HG02970 (cell line): Measurements from ENCODE around the gene NPFFR1.
"Not testable (repeated sequence)": the region's sequence is repeated elsewhere in the genome, so short reads cannot be mapped to it uniquely, and the experiment has no call there.

Source experiments
- ATAC-seq: cut with Tn5 transposase; IDR thresholded peaks from one replicate; pipeline ENCODE4 v1.9.1; 2021; ENCODE audit warnings: mild to moderate bottlenecking, moderate library complexity, moderate number of reproducible peaks; ENCODE audit not compliant: unreplicated experiment, low FRiP score

The NPFFR1 gene

DNA sequence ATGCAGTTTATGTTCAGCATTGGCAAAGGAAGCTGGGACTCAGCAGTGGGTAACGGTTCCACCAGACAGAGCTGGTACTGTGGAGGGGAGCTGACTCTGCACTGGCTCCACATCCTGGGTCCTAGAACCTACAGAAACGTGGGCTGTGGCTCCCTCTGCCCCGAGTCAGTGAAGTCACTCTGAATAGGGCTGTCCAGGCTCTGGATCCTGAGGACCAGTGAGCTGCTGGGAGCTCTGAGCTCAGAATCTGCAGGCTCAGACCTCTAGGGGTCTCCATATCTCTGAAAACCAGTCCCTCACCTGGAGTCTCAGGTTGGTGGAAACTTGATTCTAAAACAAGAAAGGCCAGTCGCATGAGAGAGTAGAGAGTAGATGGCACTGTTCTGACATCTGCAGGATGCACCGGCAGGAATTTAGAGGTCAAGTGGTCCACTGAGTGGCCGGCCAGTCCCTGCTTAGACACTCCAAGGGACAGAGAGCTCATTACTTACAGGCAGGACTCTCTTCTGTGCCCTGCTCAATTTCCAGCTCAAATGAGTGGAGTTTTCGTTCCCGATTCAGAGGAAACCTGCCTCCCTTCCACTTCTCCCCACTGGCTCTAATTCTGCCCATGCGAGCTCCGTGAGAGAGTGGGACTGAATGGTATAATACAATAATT is 18.6 kb downstream of the NPFFR1 start:
- ATAC-seq: no peak

DNA sequence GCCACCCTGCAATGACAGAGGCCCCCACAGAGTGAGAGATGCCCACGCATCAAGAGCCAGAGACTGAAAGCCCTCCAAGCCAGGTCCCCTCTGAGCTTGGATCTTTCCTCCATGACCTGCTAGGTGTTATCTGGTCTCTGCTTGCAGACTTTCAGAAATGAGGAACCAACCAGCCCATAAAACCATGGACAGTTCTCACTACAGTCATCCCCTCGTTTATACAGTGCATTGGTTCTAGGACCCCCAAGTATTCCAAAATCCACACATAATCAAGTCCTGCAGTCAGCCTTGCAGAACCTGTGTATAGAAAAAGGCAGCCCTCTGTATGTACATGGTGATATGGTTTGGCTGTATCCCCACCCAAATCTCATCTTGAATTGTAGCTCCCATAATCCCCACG is 23.1 kb downstream of the NPFFR1 start:
- no peak for ATAC-seq

DNA sequence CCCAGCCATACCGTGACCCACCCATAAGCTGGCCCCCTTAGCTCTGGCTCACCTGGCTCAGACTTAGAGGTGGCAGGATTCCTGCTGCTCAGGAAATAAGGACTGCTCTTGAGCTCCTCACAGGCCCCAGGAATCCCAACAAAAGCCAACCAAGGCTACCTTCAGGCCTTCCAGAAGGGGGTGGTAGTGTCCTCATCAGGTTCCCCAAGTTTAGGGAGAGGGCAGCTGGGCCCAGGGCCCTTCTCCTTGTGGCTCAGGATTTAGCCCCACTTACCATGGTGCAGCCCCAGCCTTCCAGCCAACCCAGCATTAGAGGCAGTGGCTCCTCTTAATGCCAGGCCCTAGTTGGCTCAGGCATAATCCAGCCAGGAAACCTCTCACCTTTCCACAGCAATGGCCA is 23.5 kb downstream of the NPFFR1 start:
- no peak for ATAC-seq

DNA sequence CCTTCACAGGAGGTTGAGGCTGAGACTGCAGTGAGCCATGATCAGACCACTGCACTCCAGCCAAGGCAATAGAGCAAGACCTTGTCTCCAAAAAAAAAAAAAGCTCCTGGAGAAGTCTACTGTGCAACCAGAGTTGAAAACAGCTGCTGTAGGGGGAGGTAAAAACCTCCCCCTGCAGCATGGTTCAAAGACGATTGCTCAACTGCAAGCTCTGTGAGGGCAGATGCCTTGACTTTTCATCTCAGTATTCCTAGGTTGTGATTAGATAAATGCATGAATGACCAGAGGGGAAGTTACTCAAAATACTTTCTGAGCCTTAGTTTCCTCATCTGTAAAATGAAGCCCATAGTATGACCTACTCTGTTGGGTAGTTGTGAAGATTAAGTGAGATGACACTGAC is 25.6 kb downstream of the NPFFR1 start:
- ATAC-seq: no peak

DNA sequence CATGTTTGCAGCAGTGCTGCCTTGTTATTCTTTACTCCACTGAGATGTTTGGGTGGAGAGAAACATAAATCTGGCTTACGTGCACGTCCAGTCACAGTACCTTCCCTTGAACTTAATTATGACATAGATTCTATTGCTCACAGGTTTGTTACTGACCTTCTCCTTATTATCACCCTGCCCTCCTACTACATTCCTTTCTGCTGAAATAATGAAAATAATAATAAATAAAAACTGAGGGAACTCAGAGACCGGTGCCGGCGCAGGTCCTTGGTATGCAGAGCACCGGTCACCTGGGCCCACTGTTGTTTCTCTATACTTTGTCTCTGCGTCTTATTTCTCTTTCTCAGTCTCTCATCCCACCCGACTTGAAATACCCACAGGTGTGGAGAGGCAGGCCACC is 26.0 kb downstream of the NPFFR1 start:
- ATAC-seq: not testable (repeated sequence)

DNA sequence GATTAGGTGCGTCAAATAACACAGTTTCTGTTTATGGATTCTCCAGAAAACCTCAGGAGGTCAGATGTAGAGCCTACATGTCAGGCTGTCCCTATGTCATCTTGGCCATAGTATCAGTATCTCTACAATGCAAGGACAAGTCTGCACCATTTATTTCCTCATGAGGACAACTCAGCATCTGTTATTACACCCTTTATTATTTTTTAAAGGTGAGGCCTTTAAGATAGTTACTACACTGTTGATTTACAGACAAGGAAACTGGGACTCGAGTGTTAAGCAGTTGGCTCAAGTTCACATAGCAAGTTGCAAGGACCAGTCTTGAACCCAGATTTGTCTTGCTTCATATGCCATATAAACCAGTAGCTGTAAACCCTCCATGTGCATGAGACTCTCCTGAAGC is 27.3 kb downstream of the NPFFR1 start:
- ATAC-seq: no peak

DNA sequence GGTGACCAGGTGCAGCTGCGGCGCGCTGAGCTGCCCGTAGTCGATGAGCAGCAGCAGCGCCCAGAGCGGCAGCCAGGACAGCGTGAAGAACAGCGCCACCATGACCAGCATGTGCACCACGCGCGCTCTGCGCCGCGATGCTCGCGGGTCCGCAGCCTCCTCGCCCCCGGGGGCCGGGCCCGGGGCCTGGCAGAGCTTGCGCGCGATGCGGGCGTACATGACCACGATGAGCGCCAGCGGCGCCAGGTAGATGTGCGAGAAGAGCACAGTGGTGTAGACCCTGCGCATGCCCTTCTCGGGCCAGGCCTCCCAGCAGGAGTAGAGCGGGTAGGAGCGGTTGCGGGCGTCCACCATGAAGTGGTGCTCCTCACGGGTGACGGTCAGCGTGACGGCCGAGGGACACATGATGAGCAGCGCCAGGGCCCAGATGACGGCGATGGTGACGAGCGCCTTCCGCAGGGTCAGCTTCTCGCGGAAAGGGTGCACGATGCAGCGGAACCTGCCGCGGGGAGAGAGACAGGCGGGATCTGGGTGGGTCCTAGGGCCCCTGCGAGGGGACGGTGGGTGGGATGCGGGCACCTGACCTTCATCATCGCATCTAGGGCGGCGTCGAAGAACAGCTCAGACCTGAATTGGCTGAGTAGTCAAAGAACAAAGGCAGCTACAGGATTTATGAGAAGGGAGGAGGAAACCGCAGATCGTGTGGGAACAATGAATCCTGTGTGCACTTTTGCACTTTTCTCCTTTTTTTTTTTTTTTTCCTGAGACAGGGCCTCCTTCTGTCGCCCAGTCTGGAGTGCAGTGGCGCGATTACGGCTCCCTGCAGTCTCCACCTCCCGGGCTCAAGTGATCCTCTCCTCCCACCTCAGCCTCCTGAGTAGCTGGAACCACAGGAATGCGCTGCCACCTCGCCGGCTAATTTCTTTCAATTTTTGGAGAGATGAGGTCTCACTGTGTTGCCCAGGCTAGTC is 28.2 kb downstream of the NPFFR1 start:
- ATAC-seq: no peak

DNA sequence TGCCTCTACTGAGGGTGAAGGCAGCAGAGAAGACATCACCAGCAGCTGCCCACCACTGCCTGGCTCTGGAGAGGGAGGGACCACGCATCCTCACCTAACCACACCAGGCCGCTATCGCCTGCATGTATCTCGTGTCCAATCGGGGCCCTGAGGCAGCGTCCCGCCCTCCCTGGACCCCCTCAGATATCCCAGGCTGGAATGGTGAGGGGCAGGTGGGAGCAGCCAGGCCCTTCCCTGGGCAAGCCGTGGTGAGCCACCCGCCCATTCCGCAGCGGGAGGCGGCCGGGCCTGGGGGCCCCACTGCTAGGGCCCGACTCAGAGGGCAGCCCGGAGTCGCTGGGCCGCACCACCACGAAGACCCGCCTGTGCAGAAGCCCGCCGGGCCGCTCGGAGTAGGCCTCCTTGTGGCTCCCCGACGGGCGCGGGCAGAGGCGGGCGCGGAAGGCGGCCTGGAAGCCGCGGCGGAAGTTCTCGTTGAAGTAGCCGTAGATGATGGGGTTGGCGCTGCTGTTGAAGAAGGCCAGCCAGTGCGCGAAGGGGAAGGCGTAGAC is 29.0 kb downstream of the NPFFR1 start:
- ATAC-seq: no peak

DNA sequence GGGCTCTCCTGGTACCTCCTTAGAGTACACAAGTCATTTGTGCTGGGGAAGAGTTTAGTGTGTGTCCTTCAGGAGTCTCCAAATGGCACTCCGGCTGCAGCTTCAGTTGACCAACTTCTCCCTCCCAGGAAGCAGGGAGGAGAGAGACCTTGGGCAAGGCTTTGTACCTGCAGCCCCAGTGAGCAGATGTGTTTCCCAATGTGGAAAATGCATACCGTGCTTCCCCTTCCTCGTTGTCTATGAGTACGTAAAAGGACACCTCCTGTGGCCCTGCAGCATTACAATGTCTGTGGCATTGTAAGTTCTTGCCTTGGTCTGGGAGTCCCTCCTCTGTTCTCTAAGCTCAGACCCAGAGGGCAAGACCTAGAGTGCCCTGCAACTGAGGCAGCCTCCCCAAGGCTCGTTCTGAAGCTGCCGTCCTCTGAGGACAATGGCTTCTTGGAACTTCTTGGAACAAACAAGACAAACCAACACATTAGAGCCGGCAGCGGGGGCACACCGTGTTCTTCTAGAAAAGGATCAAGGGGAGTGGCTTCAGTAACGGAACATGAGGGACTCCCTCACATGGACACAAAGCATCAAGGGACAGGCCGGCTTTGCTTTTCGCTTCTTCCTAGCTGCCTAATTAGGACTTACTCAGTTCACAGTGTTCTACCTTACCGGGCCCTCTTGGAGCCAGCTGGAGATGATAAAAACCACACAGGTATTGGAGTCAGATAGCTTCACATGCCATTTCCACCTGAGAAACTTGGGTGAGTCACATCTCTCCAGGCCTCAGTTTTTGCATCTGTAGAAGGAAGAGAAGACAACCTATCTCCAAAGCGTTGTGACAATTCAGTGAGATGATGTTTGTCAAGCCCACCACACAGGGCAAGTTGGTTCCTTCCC is 29.7 kb downstream of the NPFFR1 start:
- ATAC-seq: no peak

DNA sequence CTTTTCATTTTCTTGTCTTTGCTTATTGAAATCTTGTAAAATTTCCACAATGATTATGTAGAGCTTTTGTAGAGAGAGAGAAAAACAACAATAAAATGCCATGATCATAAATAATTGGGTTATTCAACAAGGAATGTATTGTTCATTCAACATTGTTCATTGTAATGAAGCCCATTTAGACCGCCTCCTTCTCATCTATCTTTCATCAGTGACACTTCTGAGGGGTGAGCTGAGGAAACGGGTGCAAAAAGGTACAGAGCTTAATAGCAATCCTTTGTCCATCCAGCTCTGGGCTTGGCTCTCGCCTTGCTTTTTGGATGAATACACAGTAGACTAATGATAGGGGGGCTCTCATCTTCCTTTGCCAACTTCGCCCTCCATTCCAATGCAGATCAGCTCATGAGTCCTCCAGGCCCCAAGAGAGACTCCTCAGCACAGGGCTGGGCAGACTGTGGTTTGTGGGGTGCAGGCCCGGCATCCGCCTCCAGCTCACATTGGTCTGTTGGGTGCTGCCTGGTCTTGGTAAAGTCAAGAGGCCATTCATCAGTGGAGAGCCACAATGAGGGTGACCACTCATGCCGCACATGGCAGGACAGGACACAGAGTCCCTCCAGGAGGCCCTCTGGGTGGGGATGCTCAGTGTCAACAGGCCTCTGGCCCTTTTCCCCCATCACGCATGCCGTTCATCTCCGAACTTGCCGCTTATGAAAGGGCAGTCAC is 32.7 kb downstream of the NPFFR1 start:
- no peak for ATAC-seq

DNA sequence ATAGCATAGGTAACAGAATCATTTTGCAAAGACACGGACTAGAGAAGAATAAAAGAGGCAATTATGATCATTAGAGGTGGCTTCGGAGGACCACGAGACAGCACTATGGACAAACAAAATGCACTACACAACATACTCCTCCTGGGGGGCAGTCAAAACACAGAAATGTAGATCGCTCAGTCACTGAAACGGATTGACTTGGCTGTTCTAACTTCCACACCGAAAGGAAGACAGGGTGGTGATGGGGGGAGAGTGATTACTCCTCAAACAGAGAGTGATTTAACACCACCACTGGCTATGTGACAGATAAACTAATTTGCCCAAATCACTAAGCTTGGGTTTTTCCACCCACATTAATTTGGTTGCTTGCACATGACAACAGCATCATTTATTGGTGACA is 36.4 kb downstream of the NPFFR1 start:
- ATAC-seq: no peak

DNA sequence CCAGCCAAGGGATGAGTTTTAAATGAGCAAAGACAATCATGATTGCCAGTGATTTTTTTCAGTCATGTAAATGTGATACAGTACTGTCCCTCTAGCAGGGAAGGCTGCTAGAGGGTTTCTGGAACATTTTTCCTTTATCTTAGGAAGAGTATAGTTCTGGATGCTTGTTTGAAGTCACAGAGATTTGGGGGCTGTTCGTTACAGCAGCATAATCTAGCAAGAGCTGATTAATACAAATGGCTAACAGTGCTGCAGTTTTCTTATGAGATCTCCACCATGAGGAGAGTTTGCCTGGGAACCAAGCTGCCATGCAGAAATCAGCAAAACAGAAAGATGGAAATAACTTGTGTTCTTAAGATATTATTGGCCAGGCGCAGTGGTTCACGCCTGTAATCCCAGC is 42.7 kb downstream of the NPFFR1 start:
- no peak for ATAC-seq

DNA sequence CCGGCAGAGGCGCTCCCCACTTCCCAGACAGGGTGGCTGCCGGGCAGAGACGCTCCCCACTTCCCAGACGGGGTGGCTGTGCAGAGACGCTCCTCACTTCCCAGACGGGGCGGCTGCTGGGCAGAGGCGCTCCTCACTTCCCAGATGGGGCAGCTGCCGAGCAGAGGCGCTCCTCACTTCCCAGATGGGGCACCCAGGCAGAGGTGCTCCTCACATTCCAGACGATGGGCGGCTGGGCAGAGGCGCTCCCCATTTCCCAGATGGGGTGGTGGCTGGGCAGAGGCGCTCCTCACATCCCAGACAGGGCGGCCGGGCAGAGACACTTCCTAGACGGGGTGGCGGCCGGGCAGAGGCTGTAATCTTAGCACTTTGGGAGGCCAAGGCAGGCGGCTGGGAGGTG is 43.8 kb downstream of the NPFFR1 start:
- ATAC-seq: not testable (repeated sequence)

DNA sequence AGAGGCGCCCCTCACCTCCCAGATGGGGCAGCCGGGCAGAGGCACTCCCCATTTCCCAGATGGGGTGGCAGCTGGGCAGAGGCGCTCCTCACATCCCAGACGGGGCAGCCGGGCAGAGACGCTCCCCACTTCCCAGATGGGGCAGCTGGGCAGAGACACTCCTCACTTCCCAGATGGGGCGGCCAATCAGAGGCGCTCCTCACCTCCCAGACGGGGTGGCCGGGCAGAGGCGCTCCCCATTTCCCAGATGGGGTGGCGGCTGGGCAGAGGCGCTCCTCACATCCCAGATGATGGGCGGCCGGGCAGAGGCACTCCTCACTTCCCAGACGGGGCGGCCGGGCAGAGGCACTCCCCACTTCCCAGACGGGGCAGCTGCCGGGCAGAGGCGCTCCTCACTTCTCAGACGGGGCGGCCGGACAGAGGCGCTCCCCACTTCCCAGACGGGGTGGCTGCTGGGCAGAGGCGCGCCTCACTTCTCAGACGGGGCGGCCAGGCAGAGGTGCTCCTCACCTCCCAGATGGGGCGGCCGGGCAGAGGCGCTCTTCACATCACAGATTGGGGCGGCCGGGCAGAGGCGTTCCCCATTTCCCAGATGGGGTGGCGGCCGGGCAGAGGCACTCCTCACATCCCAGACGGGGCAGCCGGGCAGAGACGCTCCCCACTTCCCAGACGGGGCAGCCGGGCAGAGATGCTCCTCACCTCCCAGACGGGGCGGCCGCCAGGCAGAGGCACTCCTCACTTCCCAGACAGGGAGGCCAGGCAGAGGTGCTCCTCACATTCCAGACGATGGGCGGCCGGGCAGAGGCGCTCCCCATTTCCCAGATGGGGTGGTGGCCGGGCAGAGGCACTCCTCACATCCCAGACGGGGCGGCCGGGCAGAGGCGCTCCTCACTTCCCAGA is 44.5 kb downstream of the NPFFR1 start:
- ATAC-seq: not testable (repeated sequence)

DNA sequence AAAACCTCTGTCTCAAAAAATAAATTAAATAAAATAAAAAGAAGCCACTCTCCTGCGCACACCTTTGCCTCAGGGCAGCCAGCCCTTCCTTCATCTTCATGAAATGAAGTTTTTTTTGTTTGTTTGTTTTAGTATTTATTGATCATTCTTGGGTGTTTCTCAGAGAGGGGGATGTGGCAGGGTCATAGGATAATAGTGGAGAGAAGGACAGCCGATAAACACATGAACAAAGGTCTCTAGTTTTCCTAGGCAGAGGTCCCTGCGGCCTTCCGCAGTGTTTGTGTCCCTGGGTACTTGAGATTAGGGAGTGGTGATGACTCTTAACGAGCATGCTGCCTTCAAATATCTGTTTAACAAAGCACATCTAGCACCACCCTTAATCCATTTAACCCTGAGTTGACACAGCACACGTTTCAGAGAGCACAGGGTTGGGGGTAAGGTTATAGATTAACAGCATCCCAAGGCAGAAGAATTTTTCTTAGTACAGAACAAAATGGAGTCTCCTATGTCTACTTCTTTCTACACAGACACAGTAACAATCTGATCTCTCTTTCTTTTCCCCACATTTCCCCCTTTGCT is 45.8 kb downstream of the NPFFR1 start:
- not testable (repeated sequence) for ATAC-seq

DNA sequence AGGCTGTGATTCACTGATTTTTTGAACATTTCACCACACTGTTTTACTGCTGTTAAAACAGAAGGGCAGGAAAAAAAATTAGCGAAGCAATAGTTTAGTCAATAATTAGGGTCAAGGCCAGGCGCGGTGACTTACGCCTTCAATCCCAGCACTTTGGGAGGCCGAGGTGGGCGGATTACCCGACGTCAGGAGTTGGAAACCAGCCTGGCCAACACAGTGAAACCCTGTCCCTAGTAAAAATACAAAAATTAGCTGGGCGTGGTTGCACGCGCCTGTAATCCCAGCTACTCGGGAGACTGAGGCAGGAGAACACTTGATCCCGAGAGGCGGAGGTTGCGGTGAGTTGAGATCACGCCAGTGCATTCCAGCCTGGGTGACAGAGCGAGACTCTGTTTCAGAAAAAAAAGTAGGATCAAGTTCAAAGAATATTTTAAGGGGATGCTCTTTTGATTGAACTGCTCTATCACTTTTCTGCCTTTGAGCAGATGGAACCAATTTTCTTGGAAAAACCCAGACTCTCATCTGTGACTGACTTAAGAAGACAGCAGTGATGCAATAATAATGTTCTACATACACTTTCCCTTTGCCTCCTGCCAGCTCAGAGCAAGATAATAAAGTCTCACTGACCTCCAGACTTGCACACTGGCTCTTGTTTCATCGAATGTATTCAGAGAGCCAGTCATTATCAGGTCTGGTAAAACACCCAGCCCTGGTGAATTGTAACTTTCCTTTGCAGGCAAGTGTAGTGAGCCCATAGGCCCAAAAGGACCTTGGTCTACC is 48.9 kb downstream of the NPFFR1 start:
- ATAC-seq: no peak

DNA sequence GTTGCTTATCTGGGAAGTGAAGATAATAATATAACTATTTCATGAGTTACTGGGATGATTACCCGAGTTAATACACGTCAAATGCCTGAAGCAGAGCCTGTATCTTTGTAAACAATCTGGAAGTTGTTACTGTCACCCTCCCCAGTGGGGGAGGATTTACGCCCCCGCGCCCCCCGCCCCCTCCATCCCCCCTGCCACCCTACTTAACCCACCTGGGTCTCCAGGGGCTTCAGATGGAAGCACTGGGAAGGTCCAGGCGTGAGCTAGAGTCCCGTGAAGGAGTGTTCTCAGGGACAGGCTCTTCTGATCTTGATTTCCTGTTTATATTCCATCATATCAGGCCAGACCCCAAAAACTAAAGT is 49.9 kb downstream of the NPFFR1 start:
- ATAC-seq: no peak
